HG02623 (cell line): ENCODE data around the gene VPS13D.

Source experiments
- ATAC-seq: cut with Tn5 transposase; IDR thresholded peaks from one replicate; pipeline ENCODE4 v1.9.1; 2021; ENCODE audit warnings: moderate library complexity; ENCODE audit not compliant: unreplicated experiment

Gene VPS13D

DNA sequence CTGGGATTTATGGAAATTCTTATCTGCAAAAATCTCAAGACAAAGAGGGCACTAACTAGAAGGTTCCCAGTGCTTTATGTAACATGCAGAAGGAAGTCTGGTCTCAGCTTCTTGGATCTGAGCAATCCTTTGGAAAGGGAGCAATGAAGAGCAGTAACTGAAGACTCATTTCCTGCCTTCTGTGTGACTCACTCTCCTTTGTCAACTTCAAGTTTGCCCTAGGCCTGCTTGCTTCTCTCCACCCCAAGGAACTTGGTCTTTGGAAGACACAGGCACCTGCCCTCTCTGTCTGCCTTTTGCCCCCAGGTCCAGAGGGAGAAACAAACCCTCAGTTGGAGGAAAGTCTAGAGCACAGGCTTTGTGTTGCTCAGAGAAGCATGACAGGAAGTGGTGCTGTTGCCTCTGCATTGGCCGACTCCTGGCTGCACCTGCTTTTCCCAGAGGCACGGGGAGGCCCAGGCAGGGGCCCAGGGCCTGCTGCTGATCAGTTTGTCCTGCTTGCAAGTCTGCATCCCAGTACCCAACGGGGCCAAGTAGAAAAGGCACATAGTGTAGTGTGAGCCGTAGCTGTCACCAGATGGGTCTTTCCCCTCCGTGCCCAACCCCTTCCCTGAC is 251.0 kb downstream of the VPS13D start:
- no peak for ATAC-seq

DNA sequence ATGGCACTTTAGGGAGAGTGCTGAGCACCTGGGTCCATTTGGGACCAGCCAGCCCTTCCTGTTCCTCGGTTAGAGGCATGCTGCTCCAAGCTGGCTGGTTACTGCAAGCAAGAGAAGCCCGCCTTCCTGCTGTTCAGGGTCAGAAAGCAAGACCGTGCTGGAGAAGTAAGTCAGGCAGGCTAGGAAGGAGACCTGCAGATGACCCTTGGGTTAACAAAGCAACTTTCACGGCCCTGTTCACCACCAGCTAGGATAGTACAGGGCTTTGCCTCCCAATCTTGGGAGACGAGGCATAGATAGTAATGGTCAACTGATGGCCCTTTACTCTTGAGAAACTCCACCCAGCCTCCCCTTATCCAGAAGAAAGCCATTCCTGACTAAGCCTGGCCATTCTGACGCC is 252.1 kb downstream of the VPS13D start:
- no peak for ATAC-seq

DNA sequence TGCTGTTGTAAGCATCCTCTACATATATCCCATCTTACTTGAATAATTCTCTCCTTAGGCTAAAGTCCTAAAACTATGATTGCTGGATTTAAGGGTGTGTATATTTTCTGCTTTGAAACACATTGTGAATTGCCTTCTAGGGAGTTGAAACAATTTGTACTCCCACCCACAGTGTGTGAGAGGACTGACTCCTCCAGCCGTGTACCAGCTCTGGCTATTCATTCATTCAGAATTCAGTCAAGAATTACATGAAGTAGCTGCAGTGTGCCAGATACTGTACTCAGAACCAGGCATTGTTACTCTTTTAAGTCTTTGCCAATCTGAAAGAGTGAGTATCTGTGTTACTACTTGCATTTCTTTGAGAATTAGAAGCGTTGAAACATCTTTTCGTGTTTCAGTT is 253.2 kb downstream of the VPS13D start:
- no peak for ATAC-seq

DNA sequence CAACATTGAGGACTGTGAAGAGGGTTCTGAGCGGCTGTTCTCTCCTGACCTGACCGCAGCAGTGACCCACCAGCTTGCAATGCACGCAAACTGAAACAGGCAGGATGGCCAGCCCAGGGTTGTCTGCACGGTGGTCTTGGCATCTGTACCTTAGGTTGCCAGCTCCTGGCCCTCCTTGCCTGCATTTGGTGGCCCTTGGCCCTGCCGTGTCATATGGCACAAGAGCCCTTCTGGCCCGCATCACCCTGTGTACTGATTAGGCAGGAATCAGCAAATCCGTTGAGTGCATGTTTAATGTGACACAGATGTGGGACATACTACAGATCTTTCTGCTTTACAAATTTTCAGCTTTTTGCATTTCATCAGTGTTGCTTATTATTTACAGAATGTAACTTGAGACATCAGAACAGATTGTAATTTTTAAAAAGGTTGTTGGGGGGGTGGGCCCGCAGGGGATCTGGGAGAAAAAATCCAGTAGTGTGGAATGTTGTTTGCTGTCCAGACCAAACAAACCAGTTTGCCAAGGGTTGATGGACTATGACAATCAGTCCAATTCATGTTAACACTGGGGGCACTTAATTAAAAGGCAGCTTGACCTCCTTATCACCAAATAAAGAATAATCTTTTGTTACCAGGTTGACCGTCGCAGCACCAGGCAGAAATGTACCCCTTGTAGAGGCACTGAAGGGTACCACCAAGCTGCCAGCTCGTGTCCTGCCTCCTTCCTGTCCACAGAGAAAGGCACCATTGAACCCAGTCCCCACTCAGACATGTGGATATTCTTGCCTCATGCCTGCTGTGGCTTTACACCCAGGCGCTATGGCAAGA is 255.6 kb downstream of the VPS13D start:
- ATAC-seq: no peak

DNA sequence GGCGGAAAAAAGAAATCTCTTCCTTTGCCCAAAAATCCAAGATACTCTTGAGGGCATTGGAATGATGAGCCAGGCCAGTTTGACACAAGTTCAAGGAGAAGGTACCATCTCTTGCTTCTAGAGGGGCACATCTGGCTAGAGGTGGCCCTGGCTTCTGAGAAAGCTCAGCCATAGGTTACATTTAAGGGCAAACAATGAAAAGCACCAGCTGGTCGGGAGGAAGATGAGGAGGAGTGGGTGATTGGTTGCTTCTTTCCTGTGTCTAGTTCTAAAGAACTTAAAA is 256.2 kb downstream of the VPS13D start:
- ATAC-seq: no peak

DNA sequence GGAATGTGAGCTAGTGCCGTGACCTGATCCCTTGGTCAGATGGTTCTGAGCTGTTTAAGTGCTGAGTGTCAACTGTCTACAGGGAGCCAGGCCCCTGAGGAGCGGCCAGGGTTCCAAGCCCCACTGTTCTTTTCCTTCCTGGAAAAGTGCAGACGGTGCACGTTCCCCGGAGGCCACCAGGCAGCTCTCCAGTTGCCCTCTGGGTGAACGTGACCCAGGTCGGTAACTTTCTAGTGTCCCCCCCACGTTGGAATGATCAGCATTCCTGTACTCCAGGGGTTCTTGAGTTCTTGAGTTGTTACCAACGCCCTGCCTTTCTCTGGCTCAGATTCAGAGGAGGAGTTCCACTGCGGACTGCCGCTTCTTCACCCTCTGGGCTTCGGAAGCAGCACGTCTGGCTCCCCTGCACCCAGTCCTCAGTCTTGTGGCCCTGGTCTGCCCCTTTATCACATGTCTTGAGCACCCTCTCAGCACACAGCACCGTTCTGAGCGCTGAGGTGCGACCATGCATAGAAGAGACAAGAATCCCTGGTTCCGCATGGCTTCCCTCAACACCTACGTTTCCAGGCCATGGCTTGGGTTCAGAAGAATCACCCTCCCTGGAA is 256.7 kb downstream of the VPS13D start:
- no peak for ATAC-seq

DNA sequence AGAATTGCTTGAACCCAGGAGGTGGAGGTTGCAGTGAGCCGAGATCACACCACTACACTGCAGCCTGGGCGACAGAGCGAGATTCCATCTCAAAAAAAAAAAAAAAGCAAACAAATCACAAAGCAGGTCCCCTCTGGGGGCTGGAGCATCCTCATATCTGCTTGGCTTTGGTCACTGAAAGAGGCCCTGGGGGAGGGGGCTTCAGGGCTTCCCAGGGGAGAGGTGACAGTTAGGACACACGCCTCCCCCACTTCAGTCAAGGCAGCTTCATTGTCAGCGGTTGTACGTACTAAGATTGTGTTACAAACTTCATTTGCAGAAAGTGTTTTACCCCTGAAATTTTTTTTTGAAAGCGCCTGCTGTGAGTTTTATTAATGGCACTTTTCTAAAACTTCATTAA is 257.7 kb downstream of the VPS13D start:
- no peak for ATAC-seq

DNA sequence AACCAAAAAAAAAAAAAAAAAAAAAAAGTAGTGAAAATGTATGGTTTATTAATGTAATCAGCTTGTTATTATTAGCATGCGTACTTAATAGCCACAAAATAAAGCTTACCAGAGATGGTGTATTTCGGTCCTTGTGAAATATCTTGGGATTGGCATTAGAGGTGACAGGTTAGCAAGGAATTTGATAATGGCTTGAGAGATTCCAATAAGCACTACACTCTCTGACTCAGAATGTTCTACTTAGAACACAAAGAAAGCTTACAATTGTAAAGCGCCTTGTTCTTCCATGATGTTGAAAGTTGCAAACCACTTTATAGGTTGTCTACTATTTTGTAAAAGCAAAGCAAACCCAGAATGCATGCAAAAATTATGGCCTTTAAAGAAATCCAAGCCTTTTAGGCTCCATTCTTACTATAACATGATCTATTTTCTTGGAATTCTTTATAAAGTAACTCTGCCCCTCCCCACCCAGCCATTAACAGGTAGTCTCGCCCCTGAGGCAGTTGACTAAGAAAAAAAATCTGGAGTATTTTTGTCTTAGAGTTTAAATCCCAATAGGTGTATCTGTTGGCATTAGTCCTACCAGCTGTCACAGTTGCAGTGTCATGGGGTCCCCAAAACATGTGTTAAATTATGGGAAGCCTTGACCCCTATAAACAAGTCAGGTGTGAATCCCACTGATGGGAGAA is 259.0 kb downstream of the VPS13D start:
- no peak for ATAC-seq

DNA sequence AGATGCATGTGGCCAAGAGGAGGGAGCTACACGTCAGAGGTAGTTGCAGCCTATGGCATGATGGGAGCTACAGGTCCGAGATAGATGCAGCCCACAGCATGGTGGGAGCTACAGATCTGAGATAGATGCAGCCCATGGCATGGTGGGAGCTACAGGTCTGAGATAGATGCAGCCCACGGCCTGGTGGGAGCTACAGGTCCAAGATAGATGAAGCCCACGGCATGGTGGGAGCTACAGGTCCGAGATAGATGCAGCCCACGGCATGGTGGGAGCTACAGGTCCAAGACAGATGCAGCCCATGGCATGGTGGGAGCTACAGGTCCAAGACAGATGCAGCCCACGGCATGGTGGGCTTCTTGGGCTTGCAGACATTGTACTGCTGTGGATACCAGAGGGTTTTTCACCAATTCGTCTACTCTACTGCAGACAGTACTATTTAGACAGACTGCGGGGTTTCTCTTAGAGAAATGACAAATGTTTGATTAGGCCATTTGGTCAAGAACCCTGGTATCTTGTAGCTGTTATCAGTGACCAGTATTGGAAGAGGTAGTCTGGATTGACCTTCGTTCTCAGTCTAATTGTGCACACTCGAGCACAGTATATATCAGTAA is 260.8 kb downstream of the VPS13D start:
- ATAC-seq: no peak

DNA sequence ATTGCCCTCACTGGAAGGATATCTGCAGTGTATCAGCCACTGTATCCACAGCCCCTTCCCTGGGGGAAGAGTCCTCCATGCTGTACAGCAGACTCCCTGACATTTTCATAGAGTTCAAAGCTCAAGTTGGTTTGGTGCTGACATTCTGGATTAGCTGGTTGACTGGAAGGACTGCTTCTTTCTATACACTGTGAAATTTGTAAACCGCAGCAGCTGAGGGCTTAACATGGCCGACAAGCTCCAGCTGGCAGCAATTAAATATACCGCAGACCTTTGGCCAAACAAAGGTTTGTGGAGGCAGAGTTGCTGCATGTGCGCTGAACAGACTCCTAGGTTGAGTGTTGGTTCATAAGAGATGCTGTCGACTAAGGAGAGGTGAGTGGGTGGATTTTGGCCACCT is 261.8 kb downstream of the VPS13D start:
- no peak for ATAC-seq

DNA sequence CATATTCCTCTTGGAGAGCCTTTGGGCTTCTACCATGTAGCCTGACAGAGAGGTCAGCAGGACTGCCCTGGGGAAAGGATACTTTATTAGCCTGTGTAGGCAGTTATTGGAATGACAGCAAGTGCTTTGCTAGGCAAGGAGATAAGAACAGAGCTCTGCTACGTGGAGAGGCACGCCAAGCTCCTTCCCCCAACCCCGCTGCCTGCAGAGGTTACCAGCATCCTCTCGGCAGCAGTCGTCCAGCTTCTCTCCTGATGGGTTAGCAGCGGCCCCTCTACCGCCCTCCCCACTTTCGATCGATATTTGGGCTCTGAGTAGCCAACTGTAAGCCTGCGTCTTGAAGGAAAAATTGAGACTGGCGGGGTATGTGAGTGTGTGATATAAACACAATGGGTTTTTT is 265.9 kb downstream of the VPS13D start:
- ATAC-seq: no peak

DNA sequence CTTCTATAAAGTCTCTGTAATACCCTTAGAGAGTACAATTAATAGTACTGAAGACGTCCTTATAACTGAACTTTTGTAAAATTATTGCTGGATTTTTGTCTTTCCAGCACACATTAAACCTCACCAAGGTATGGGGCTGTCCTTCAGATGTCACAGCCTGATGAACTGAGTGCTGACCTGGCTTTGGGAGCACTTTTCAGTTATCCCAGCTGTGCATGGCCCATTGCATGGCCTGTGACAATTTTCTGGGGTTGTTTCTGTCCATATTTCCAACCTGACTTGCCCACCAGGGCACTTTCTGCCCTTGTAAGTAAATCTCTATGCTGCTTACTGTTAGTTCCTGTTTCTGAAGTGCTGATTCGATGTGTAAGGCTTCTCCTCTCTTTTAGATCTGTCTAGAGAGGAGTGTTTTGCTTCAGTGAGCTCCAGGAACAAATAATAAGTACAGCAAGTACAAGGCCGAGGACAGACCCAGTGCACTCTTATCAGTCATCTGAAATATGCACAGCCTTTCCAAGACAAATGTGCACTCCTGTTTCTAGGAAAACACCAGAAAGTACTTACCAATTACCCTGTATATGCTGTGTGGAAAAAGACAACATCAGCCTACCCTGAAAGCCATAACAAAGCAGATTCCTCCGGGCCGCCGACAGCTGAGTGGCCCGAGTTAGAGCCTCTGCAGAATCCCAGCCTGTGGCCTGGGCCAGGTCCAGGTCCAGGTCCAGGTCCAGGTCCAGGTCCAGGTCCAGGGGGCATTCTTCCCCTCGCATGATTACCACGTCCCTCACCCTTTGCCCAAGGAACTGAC is 266.5 kb downstream of the VPS13D start:
- ATAC-seq: no peak

DNA sequence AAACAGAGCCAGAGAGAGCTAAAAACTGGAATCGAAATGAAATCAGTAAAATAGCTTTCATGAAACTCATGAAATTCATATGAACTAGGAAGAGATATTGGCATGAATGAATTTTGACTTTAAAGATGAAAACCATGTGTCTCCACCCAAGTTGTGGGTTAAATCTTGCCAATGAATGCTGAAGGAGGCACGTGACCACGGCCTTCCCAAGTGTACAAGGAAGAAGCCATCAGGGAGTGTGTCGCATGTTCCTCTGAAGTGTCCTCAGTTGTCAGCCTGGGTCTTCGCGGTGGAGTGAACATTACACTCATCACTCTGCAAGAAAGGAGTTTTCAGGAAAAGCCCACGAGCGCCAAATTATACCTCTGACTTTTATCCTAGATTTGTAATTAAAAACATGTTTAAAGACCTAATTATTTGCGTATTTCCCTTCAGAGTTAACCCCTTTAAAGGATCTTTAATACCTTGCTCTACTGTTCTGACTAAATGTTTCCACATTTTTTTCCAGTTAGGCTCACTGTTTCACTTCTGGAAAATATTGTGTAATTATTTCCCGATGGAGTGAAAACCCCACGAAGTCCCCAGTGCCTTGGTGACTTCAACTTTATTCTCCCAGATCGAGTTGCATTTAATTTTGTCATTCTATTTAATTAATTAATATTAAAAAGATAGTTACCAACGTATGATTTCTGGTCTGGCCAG is 269.9 kb downstream of the VPS13D start:
- no peak for ATAC-seq

DNA sequence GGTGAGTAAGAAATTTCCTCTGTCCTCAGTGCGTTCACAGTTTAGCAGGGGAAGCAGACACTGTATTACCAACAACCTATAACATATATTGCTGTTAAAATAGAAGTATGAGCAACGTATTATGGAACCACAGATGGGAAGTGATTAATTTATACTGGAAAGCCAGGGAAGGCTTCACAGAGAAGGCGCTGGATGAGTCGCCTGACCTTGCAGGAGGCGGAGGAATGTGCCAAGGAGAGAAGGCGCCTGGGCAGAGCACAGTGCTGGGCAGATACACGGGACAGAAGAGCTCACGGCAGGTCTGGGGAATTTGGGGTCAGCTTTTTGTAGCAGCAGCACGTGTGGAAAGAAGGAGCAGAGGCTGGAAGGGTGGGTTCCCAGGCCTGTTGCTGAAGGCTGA is 271.8 kb downstream of the VPS13D start:
- ATAC-seq: no peak

DNA sequence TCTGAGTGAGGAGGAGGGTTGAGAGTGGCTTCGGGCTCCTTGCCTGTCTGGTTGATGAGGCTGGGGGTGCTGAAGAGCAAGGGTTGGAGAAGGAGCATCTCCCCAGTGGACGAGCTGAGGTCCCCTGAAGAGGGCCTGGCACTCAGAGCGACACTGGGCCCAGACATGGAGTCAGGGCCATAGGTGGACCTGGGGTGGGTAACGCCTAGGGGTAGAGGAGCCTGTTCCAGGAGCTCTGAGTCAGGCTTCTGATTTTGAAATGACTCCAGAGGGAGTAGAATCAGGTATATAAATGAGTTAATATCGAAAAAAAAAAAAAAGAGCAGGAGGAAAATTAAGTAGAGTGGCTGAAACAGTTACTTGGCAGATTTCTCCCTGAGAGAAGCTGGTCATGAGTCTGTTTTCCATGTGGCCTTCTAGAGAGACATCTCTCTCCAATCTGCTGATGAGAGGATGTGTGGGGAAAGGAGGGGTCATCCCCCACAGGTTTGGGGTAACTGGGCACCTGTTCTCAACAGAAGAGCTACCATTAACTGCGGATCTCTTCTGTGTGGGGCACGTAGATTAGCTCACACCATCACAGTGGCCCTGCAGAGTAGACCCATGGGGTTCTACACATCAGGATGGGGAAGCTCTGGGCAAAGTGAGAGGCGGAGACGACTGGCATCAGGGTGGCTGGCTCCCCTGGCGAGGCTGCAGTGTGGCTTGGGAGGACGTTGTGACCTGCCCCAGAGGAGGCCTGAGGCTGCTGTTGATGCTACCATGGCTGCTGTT is 272.7 kb downstream of the VPS13D start:
- no peak for ATAC-seq

DNA sequence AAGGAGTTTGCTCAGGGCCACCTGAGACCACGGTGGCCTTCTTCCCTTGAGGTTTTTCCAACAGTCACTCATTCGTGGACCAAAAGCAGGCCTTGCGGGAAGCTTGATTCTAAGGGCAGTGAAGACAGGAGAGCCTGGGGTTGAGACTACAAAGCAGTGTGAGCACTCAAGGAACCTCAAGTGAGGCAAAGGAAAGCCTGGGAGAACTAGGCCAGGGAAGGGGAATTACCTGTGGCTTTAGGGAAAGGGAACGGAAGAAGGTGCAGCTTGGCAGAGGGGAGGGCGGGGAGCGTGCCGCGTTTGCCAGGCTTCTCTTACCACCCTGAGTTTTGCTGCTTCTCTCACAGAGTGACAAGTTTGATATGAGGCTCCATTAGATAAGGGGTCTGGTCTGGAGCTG is 273.9 kb downstream of the VPS13D start:
- no peak for ATAC-seq

DNA sequence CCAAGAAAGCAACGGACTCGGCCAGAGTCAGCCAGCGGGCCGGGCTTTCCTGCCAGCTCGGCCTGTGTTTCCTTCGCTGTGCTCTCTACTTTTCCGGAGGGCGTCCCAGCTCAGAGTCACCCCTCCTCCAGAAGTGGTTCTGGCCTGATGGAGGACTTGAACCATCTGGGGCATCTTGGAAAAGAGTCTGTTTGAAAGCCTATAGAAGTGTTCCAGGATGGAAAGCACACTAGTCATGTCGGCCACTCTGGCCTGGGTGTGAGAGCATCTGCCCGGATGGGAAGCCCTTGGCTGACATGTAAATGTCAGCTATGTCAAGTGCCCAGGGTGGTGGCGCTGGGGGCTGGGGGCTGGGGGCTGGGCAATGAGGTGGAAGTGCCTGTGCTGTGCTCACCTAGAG is 274.8 kb downstream of the VPS13D start:
- ATAC-seq: no peak

DNA sequence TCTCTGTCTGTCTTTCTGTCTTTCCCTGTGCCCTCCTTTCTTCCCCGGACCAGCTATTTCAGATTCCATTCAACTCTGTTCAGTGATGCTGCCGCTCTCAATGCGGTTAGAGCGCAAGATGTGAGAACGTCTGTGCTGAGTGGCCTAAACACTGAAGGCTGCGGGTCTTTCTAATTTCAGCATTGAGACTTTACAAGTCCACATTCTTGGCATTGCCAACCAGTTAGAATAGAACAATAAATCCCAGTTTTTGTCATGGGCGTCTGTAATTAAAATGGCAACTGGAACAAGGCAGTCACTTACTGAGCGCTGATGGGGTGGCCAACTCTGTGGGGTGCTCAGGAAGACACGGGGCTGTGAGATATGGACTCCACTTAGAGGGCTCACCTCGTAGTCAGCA is 275.4 kb downstream of the VPS13D start:
- no peak for ATAC-seq

DNA sequence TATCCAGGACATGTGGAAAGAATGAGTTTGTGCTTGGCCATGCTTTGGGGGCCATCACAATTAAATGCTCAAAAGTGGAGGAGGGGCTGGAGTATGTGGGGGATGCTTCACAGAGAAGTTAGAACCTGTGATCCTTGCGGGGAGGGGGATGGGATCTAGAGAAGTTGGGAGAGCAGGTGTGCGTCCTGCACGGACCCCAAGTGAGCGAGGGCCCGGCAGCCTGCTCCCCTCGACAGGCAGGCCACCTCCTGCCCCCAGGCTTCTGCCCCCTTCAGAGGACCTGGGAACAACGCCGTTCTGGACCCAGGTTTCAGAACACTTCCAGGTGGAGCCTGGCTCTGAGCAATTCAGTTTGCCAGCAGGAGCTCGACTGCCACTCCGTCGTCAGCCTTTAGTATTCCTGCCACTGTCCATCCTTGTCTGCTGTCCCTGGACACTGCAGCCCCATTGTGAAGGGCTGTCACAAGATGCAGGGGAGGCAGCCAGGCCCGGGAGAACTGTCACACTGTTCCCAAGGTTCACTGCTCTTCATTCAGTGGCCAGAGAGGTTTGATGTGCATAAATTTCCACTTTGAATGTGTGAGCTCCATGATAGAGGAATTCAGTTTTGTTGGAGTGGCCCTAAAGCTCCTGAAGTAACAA is 275.9 kb downstream of the VPS13D start:
- ATAC-seq: no peak
